WTC11 (cell line): ENCODE data around the gene OGFOD2. TPM values are rescaled to one million over a fixed set of nuclear protein-coding genes. Genes with fewer than 3 reads are reported as not detected.

ENCODE experiments used
- ATAC-seq: fragments of 200-7000 bp; cut with Tn5 transposase; 2 replicates; pipeline ENCODE4 v1.10.0; 2021; ENCODE audit warnings: mild to moderate bottlenecking, moderate library complexity
- CTCF ChIA-PET: fragments of 300-600 bp; sonication (Branson Sonifier 250); formaldehyde crosslinking; loops from one replicate; lab custom pipeline; 2021; ENCODE audit warnings: antibody characterized with exemption; lab: Charles Lee
- POLR2A ChIA-PET: fragments of 350-600 bp; sonication (Branson Sonifier 250); formaldehyde crosslinking; loops from one replicate; lab custom pipeline; 2021; ENCODE audit warnings: antibody characterized with exemption; lab: Charles Lee
- DNase-seq: peaks from one replicate; pipeline ENCODE4 v3.0.0; 2021; ENCODE audit warnings: low spot score
- H3K27ac Mint-ChIP-seq: 2 replicates; pipeline ENCODE4 v1.8.0; 2021; ENCODE audit warnings: mixed read lengths
- H3K27me3 Mint-ChIP-seq: 2 replicates; pipeline ENCODE4 v1.8.0; 2021; ENCODE audit warnings: low read depth, mild to moderate bottlenecking, moderate library complexity, mixed read lengths
- H3K36me3 Mint-ChIP-seq: 2 replicates; pipeline ENCODE4 v1.8.0; 2021; ENCODE audit warnings: mixed read lengths
- H3K4me1 Mint-ChIP-seq: 2 replicates; pipeline ENCODE4 v1.8.0; 2022; ENCODE audit warnings: mixed read lengths
- H3K4me3 Mint-ChIP-seq: 2 replicates; pipeline ENCODE4 v1.8.0; 2021; ENCODE audit warnings: mild to moderate bottlenecking, moderate library complexity, mixed read lengths
- H3K9me3 Mint-ChIP-seq: 2 replicates; pipeline ENCODE4 v1.8.0; 2021; ENCODE audit warnings: mixed read lengths
- AR ChIP-seq: fragments of 250-450 bp; sonication (Bioruptor Pico); IDR thresholded peaks from 2 replicates; pipeline ENCODE4 v1.9.0; 2021; ENCODE audit warnings: mild to moderate bottlenecking
- ATF1 ChIP-seq: sonication (generic); formaldehyde crosslinking; IDR thresholded peaks from 2 replicates; pipeline ENCODE4 v1.8.1; 2023; ENCODE audit warnings: mild to moderate bottlenecking, moderate library complexity, missing genetic modification reagents
- E2F1 ChIP-seq: sonication (generic); formaldehyde crosslinking; IDR thresholded peaks from 2 replicates; pipeline ENCODE4 v1.8.0; 2022; ENCODE audit warnings: mild to moderate bottlenecking, missing genetic modification reagents
- ESRRA ChIP-seq: sonication (generic); formaldehyde crosslinking; IDR thresholded peaks from 2 replicates; pipeline ENCODE4 v1.8.1; 2022; ENCODE audit warnings: mild to moderate bottlenecking, missing genetic modification reagents, borderline replicate concordance
- FOXJ3 ChIP-seq: sonication (generic); formaldehyde crosslinking; IDR thresholded peaks from 2 replicates; pipeline ENCODE4 v1.9.0; 2021; ENCODE audit warnings: missing genetic modification reagents, mild to moderate bottlenecking, borderline replicate concordance
- FOXP4 ChIP-seq: sonication (generic); formaldehyde crosslinking; IDR thresholded peaks from 2 replicates; pipeline ENCODE4 v1.8.0; 2022; ENCODE audit warnings: mild to moderate bottlenecking, missing genetic modification reagents
- GTF2I ChIP-seq: fragments of 250-450 bp; sonication (Bioruptor Pico); conservative IDR thresholded peaks from 2 replicates; pipeline ENCODE4 v1.4.0; 2021; ENCODE audit warnings: mild to moderate bottlenecking
- NFYB ChIP-seq: sonication (generic); formaldehyde crosslinking; conservative IDR thresholded peaks from 2 replicates; pipeline ENCODE4 v1.8.0; 2022; ENCODE audit warnings: low read depth, missing genetic modification reagents
- PREB ChIP-seq: sonication (generic); formaldehyde crosslinking; IDR thresholded peaks from 2 replicates; pipeline ENCODE4 v1.8.1; 2022; ENCODE audit warnings: mild to moderate bottlenecking, missing genetic modification reagents, moderate library complexity, borderline replicate concordance
- SMAD4 ChIP-seq: sonication (generic); formaldehyde crosslinking; IDR thresholded peaks from 2 replicates; pipeline ENCODE4 v1.8.0; 2022; ENCODE audit warnings: mild to moderate bottlenecking, missing genetic modification reagents
- SP1 ChIP-seq: sonication (generic); formaldehyde crosslinking; conservative IDR thresholded peaks from 2 replicates; pipeline ENCODE4 v1.8.1; 2022; ENCODE audit warnings: missing genetic modification reagents
- TEAD4 ChIP-seq: sonication (generic); formaldehyde crosslinking; IDR thresholded peaks from 2 replicates; pipeline ENCODE4 v1.8.0; 2022; ENCODE audit warnings: mild to moderate bottlenecking, missing genetic modification reagents
- ZBTB21 ChIP-seq: sonication (generic); formaldehyde crosslinking; IDR thresholded peaks from 2 replicates; pipeline ENCODE4 v1.8.1; 2023; ENCODE audit warnings: mild to moderate bottlenecking, missing genetic modification reagents, borderline replicate concordance
- ZBTB43 ChIP-seq: sonication (generic); formaldehyde crosslinking; IDR thresholded peaks from 2 replicates; pipeline ENCODE4 v1.8.1; 2023; ENCODE audit warnings: mild to moderate bottlenecking, missing genetic modification reagents
- ZNF416 ChIP-seq: fragments of 250-450 bp; sonication (Bioruptor Pico); IDR thresholded peaks from 2 replicates; pipeline ENCODE4 v1.9.0; 2021; ENCODE audit warnings: mild to moderate bottlenecking, inconsistent platforms
- ZNF425 ChIP-seq: fragments of 250-450 bp; sonication (Bioruptor Pico); conservative IDR thresholded peaks from 2 replicates; pipeline ENCODE4 v1.9.0; 2021; ENCODE audit warnings: mild to moderate bottlenecking
- ZNF532 ChIP-seq: fragments of 250-450 bp; sonication (Bioruptor Pico); IDR thresholded peaks from 2 replicates; pipeline ENCODE4 v1.9.0; 2021; ENCODE audit warnings: mild to moderate bottlenecking, borderline replicate concordance
- total RNA-seq: library from RNA; stranded (reverse); gene quantifications from 3 replicates; pipeline ENCODE4 v1.2.3, GENCODE V29; 2021

OGFOD2 gene
- total RNA-seq, 1 experiment from 2014 or later = 28.1 TPM

- ChIA-PET CTCF (interaction anchor here (0.8 to 3.2 kb wide), 2 partner anchors 74 to 248 kb away, joined by 4 to 18 read pairs; no protein-coding TSS in a partner anchor), POLR2A (no interaction called here)
- no peaks in the 10 kb centered on the region for H3K36me3 Mint-ChIP-seq
Measured at GRCh38 chr12:122990561-122990960, 15.5 kb downstream of the OGFOD2 start.

GRCh38 chr12:122990961-122991622 lies 16.0 kb downstream of the OGFOD2 start:
- ATAC-seq = no peak
- POLR2A ChIA-PET = no interaction called here
- H3K4me1 Mint-ChIP-seq = no peaks in the 10 kb centered on the region
- no peaks in the 10 kb centered on the region for H3K27me3 Mint-ChIP-seq
- no peak for DNase-seq
- H3K4me3 Mint-ChIP-seq = no peak overlapping the region
- H3K36me3 Mint-ChIP-seq = no peaks in the 10 kb centered on the region
- CTCF ChIA-PET = interaction anchor here (1.2 to 3.2 kb wide), 2 partner anchors 137 to 247 kb away, joined by 3 to 18 read pairs; no protein-coding TSS in a partner anchor
- H3K27ac Mint-ChIP-seq = no peak overlapping the region
- TF ChIP-seq ATF1 (CRISPR knock-in tag) = no peak
- TF ChIP-seq FOXP4 (CRISPR knock-in tag) = no peak
- TF ChIP-seq SMAD4 (CRISPR knock-in tag) = no peak
- no peak for TF ChIP-seq GTF2I (CRISPR knock-in tag)
- no peak for TF ChIP-seq SP1
- TF ChIP-seq AR = no peak
- no peak for TF ChIP-seq FOXJ3 (CRISPR knock-in tag)
- TF ChIP-seq PREB (CRISPR knock-in tag) = no peak
- no peak for TF ChIP-seq ZBTB43 (CRISPR knock-in tag)
- TF ChIP-seq TEAD4 (CRISPR knock-in tag) = no peak
- TF ChIP-seq ZBTB21 (CRISPR knock-in tag) = no peak
- TF ChIP-seq ZNF425 (CRISPR knock-in tag) = no peak
- no peak for TF ChIP-seq ZNF532 (CRISPR knock-in tag)
- no peaks in the 10 kb centered on the region for H3K9me3 Mint-ChIP-seq

More at GRCh38 chr12:122990561-122990960, 15.5 kb downstream of the OGFOD2 start:
- TF ChIP-seq GTF2I (CRISPR knock-in tag) (no peak), NFYB (CRISPR knock-in tag) (no peak), SMAD4 (CRISPR knock-in tag) (no peak), ZNF416 (CRISPR knock-in tag) (no peak), ESRRA (no peak), ZBTB21 (CRISPR knock-in tag) (no peak), E2F1 (no peak)
- Mint-ChIP-seq H3K27ac (no peak overlapping the region), H3K4me3 (no peak overlapping the region), H3K27me3 (no peaks in the 10 kb centered on the region), H3K4me1 (no peaks in the 10 kb centered on the region), H3K9me3 (no peaks in the 10 kb centered on the region)
- DNase-seq (no peak), ATAC-seq (no peak)
